Hepatocyte (in vitro differentiated cells): ENCODE results near the gene CYP1B1. TPM values are rescaled to one million over a fixed set of nuclear protein-coding genes. Genes with fewer than 3 reads are reported as not detected.

Source experiments
- DNase-seq: peaks from one replicate; pipeline ENCODE4 v3.0.0-alpha.2; 2016; ENCODE audit warnings: low spot score
- H2AFZ ChIP-seq: fragments of 200-600 bp; sonication (generic); 2 replicates; pipeline ENCODE4 v1.6.0; 2016; ENCODE audit warnings: antibody characterized with exemption, mild to moderate bottlenecking
- H3K27ac ChIP-seq: fragments of 200-600 bp; sonication (generic); 2 replicates; pipeline ENCODE4 v1.5.1; 2016; ENCODE audit warnings: mild to moderate bottlenecking
- H3K27me3 ChIP-seq: fragments of 200-600 bp; sonication (generic); 2 replicates; pipeline ENCODE4 v1.6.1; 2016
- H3K36me3 ChIP-seq: fragments of 200-600 bp; sonication (generic); replicated peaks from 2 replicates; pipeline ENCODE4 v1.5.1; 2016; ENCODE audit warnings: low read depth; ENCODE audit not compliant: insufficient read depth
- H3K4me1 ChIP-seq: fragments of 200-600 bp; sonication (generic); 2 replicates; pipeline ENCODE4 v1.5.1; 2016; ENCODE audit warnings: mild to moderate bottlenecking, moderate library complexity; ENCODE audit not compliant: insufficient read depth
- H3K4me2 ChIP-seq: fragments of 200-600 bp; sonication (generic); 2 replicates; pipeline ENCODE4 v1.6.0; 2016
- H3K4me3 ChIP-seq: fragments of 200-600 bp; sonication (generic); 2 replicates; pipeline ENCODE4 v1.5.1; 2016; ENCODE audit warnings: mild to moderate bottlenecking
- H3K79me2 ChIP-seq: fragments of 200-600 bp; sonication (generic); 2 replicates; pipeline ENCODE4 v1.6.0; 2017; ENCODE audit warnings: mild to moderate bottlenecking
- H3K9me2 ChIP-seq: fragments of 200-600 bp; sonication (generic); replicated peaks from 2 replicates; pipeline ENCODE4 v1.6.0; 2017; ENCODE audit warnings: mild to moderate bottlenecking; ENCODE audit not compliant: insufficient read depth
- H3K9me3 ChIP-seq: fragments of 200-600 bp; sonication (generic); 2 replicates; pipeline ENCODE4 v1.5.1; 2016; ENCODE audit warnings: low read depth, mild to moderate bottlenecking
- H4K20me1 ChIP-seq: fragments of 200-600 bp; sonication (generic); 2 replicates; pipeline ENCODE4 v1.6.0; 2016; ENCODE audit warnings: mild to moderate bottlenecking; ENCODE audit not compliant: insufficient read depth, poor library complexity, severe bottlenecking
- CTCF ChIP-seq: fragments of 200-600 bp; sonication (generic); IDR thresholded peaks from 2 replicates; pipeline ENCODE4 v1.5.1; 2016; ENCODE audit warnings: antibody characterized with exemption, mild to moderate bottlenecking; ENCODE audit not compliant: poor library complexity
- EZH2 ChIP-seq: fragments of 200-600 bp; sonication (generic); IDR thresholded peaks from 2 replicates; pipeline ENCODE4 v1.6.1; 2016; ENCODE audit warnings: antibody characterized with exemption, mild to moderate bottlenecking, borderline replicate concordance
- EZH2phosphoT487 ChIP-seq: fragments of 200-600 bp; sonication (generic); IDR thresholded peaks from one replicate; pipeline ENCODE4 v1.6.1; 2018; ENCODE audit warnings: antibody characterized with exemption, mild to moderate bottlenecking, low read depth, moderate library complexity; ENCODE audit not compliant: unreplicated experiment, severe bottlenecking
- WGBS: methylation state at CpG from one replicate; pipeline ENCODE4 v1.1.6; 2016; ENCODE audit warnings: low lambda C conversion rate; ENCODE audit errors: missing lambda C conversion rate; 5-methylcytosine and 5-hydroxymethylcytosine counted together
- polyA plus RNA-seq: library from polyadenylated mRNA; unstranded; fragments of >200 nt; fragmentation: Nextera tagmentation; extraction: Ambion mirVana; gene quantifications from 2 replicates; pipeline ENCODE4 v1.2.1, GENCODE V29; 2016
- total RNA-seq: library from RNA; depleted of rRNA; stranded (reverse); fragments of >200 nt; gene quantifications from 2 replicates; pipeline ENCODE4 v1.2.3, GENCODE V29; 2014

Gene CYP1B1
- total and polyA plus RNA-seq, 2 experiments from 2014 or later, result 23.2 to 38.5 TPM

- no peaks in the 10 kb centered on the region for H3K36me3 ChIP-seq
- TF ChIP-seq CTCF, result no peak
- no peak for TF ChIP-seq EZH2
- no peak for TF ChIP-seq EZH2phosphoT487
- no peaks in the 10 kb centered on the region for H3K9me2 ChIP-seq
- H3K9me3 ChIP-seq, result no peaks in the 10 kb centered on the region
- no peak overlapping the region for H2AFZ ChIP-seq
- H3K4me3 ChIP-seq, result no peak overlapping the region
- DNase-seq, result no peak
- no peaks in the 10 kb centered on the region for H3K4me1 ChIP-seq
- 75% methylated on average over 3 of the region's 3 CpGs for WGBS
- H3K27me3 ChIP-seq, result no peaks in the 10 kb centered on the region
- H3K4me2 ChIP-seq, result no peak overlapping the region
- H3K79me2 ChIP-seq, result no peaks in the 10 kb centered on the region
- no peaks in the 10 kb centered on the region for H4K20me1 ChIP-seq
- H3K27ac ChIP-seq, result no peak overlapping the region
These were observed 19.7 kb downstream of the CYP1B1 start for GRCh38 chr2:38056216-38056615.

- DNase-seq, result no peak
- no peak overlapping the region for H3K27ac ChIP-seq
- no peak for TF ChIP-seq EZH2
- no peak for TF ChIP-seq CTCF
- no peak for TF ChIP-seq EZH2phosphoT487
These were observed 30.1 kb downstream of the CYP1B1 start for GRCh38 chr2:38045811-38046210.

GRCh38 chr2:38039121-38039910 lies 36.6 kb downstream of the CYP1B1 start:
- no peaks in the 10 kb centered on the region for H3K79me2 ChIP-seq
- WGBS, result 89% methylated on average over 9 of the region's 9 CpGs
- H2AFZ ChIP-seq, result no peak overlapping the region

More at GRCh38 chr2:38045811-38046210, 30.1 kb downstream of the CYP1B1 start:
- H3K79me2 ChIP-seq, result no peaks in the 10 kb centered on the region
- no peaks in the 10 kb centered on the region for H3K9me3 ChIP-seq
- no peak overlapping the region for H2AFZ ChIP-seq
- no peak overlapping the region for H3K4me3 ChIP-seq
- no peaks in the 10 kb centered on the region for H3K9me2 ChIP-seq
- no peaks in the 10 kb centered on the region for H4K20me1 ChIP-seq
- no peaks in the 10 kb centered on the region for H3K4me1 ChIP-seq
- H3K4me2 ChIP-seq, result no peak overlapping the region
- no peaks in the 10 kb centered on the region for H3K27me3 ChIP-seq
- no peaks in the 10 kb centered on the region for H3K36me3 ChIP-seq
- 85% methylated on average over 4 of the region's 4 CpGs for WGBS

More at GRCh38 chr2:38039121-38039910, 36.6 kb downstream of the CYP1B1 start:
- H3K9me2 ChIP-seq, result no peaks in the 10 kb centered on the region
- H3K27ac ChIP-seq, result no peak overlapping the region
- no peak for TF ChIP-seq EZH2phosphoT487
- TF ChIP-seq CTCF, result no peak
- no peak for TF ChIP-seq EZH2
- no peaks in the 10 kb centered on the region for H3K9me3 ChIP-seq
- H3K4me1 ChIP-seq, result no peaks in the 10 kb centered on the region
- no peaks in the 10 kb centered on the region for H3K36me3 ChIP-seq
- DNase-seq, result no peak
- no peak overlapping the region for H3K4me3 ChIP-seq
- H3K4me2 ChIP-seq, result no peak overlapping the region
- H4K20me1 ChIP-seq, result no peaks in the 10 kb centered on the region
- H3K27me3 ChIP-seq, result peaks cover 13% of the 10 kb centered on the region
